GM19324 (cell line): ENCODE data around the gene IGF2BP1.
"Not testable (repeated sequence)": the region's sequence is repeated elsewhere in the genome, so short reads cannot be mapped to it uniquely, and the experiment has no call there.

ENCODE experiments used
- ATAC-seq: cut with Tn5 transposase; IDR thresholded peaks from one replicate; pipeline ENCODE4 v1.9.1; 2021; ENCODE audit warnings: mild to moderate bottlenecking, moderate library complexity; ENCODE audit not compliant: unreplicated experiment, low FRiP score

Gene IGF2BP1

GRCh38 chr17:48995304-48995973, 1.7 kb upstream of the IGF2BP1 start:
- no peak for ATAC-seq

GRCh38 chr17:48995974-48996721, 1.0 kb upstream of the IGF2BP1 start:
- ATAC-seq, result no peak

GRCh38 chr17:48996722-48997102, 473 bp upstream of the IGF2BP1 start:
- ATAC-seq, result no peak

GRCh38 chr17:48997827-48998586, 822 bp downstream of the IGF2BP1 start:
- ATAC-seq, result no peak

- ATAC-seq, result no peak
These were observed 1.6 kb downstream of the IGF2BP1 start for GRCh38 chr17:48998587-48999440.

- ATAC-seq, result no peak
These were observed 3.8 kb downstream of the IGF2BP1 start for GRCh38 chr17:49000943-49001342.

- no peak for ATAC-seq
These were observed 4.5 kb downstream of the IGF2BP1 start for GRCh38 chr17:49001671-49002070.

- ATAC-seq, result no peak
These were observed 5.1 kb downstream of the IGF2BP1 start for GRCh38 chr17:49002331-49002730.

- ATAC-seq, result no peak
These were observed 5.6 kb downstream of the IGF2BP1 start for GRCh38 chr17:49002766-49003165.

- ATAC-seq, result no peak
These were observed 6.6 kb downstream of the IGF2BP1 start for GRCh38 chr17:49003557-49004511.

GRCh38 chr17:49005140-49005539, 8.0 kb downstream of the IGF2BP1 start:
- ATAC-seq, result no peak

GRCh38 chr17:49008908-49009307, 11.7 kb downstream of the IGF2BP1 start:
- not testable (repeated sequence) for ATAC-seq

GRCh38 chr17:49012769-49013255, 15.6 kb downstream of the IGF2BP1 start:
- no peak for ATAC-seq

- ATAC-seq, result no peak
These were observed 16.4 kb downstream of the IGF2BP1 start for GRCh38 chr17:49013311-49014213.

GRCh38 chr17:49015179-49015923, 18.2 kb downstream of the IGF2BP1 start:
- ATAC-seq, result no peak

GRCh38 chr17:49015924-49016774, 19.0 kb downstream of the IGF2BP1 start:
- ATAC-seq, result no peak
